ENCODE measurements around the gene FAAP100.

GRCh38 chr17:81544281-81544974, 7.7 kb downstream of the FAAP100 start:
- TF ChIP-seq EZH2phosphoT487 (IDR thresholded peaks at IDR 0.05; ENCODE audit: low read depth, severe bottlenecking, unreplicated experiment) (no peak), CTCF (IDR thresholded peaks at IDR 0.05; ENCODE audit: poor library complexity) (no peak), EZH2 (IDR thresholded peaks at IDR 0.05; ENCODE audit: borderline replicate concordance) (no peak)

All from hepatocyte (in vitro differentiated cells).